Ammon's horn (tissue), 1 donor: ENCODE data around the gene CGNL1.

Source experiments
- DNase-seq: peaks from one replicate; pipeline ENCODE4 v3.0.0-alpha.2; 2016; ENCODE audit warnings: low spot score

CGNL1 gene

GRCh38 chr15:57549935-57550334 lies 173.6 kb downstream of the CGNL1 start:
- DNase-seq: no peak

DNA sequence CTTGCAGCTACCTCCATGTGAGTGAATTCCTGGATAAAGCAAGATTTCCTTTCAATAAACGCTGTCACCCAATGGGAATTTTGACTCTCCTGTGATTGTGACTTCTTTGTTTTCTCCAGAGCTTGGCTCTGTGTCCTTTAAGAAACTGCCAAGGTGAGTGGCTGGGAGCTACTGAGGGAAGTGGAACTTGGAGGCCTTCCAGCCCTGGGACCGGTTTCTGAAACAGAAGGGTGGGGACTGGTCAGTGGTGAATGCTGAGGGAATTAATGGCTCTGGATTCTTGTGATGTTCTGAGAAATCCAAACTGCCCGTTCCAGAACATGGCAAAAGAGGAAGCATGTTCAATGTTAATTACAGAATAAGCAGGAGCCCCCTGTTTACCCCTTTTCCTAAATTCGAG lies 174.3 kb downstream of the CGNL1 start:
- peak; percentile 63 for DNase-seq

GRCh38 chr15:57551715-57552677 lies 175.7 kb downstream of the CGNL1 start:
- no peak for DNase-seq

DNA sequence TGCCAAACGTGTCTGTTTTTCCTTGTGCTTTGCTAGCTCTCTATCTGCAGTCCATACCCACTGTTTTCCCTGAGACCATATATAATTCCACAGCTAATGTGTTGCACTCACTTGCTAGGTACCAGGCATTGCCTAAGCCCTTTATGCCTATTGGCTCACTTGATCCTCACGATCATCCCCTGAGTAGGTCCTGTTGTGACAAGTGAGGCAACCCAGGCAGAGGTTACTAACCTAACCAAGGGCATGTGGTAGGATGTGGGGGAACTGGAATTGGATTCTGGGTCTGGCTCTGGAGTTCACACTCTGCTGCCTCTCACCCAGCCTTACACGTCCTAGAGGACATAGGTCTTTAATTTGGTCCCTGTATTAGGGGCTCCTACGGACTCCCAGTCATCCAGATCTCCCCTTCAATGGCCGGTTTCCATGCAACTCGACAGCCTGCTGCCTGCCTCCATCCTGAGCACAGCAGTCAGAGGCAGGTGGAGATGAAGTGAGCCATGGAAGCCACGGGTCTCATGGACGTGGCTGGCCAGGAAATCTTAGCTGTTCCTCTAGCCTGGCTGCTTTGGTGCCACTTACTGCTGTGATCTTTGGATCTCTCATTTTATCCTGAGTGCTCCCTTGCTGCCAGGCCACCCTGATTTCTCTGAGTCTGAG lies 176.5 kb downstream of the CGNL1 start:
- DNase-seq: no peak

DNA sequence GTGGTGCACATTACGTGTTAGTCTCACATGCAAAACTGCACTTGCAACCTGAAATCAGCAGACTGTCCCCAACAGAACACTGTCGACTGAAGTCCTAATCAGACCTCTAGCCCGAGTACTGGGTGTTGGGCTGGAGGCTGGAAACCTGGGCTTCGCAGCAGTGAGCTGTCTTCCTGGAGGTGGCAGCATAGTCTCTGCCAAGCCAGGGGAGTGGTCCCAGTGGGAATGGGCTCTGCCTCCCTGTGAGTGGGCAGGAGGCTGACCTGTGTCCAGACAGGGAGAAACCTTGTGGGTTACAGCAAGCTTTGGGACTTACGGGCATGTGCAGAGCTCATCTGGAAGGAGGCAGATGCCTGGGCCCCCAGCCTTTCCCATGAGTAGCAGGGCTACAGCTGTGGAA lies 177.2 kb downstream of the CGNL1 start:
- DNase-seq: no peak

DNA sequence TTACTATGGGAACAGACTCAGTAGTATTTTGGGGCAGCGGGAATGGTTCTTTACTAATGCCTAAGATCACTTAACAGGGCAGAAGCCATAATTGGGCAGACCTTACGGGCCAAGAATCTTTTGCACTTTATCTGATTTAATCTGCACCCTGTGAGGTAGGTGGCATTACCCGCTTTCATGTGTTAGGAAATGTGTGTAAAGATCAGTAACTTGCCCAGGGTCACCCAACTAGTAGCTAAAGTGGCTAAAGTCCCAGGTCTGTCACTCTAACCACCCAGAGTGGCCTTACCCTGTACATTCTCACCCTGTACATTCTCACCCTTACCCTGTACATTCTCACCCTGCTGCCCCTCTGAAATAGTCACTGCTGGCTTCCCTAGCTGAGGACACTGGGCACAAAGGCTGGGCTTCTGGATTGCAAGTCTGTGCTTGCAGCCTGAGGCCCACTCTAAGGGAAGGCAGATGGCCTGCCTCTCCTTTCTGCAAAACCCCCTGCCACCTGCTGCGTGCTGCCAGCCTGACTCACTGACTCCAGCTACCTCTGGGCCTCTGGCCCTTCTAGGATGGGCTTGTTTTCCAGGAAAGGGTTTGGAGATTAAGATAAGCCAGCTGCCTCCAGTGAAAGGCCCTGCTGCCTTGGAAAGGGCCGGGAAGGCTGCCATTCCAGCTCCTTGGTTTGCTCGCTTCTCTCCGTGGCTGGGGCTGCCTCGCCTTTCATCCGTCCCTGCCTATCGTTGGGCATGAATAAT lies 177.9 kb downstream of the CGNL1 start:
- DNase-seq: peak; percentile 55

GRCh38 chr15:57554812-57555179 lies 178.5 kb downstream of the CGNL1 start:
- no peak for DNase-seq

DNA sequence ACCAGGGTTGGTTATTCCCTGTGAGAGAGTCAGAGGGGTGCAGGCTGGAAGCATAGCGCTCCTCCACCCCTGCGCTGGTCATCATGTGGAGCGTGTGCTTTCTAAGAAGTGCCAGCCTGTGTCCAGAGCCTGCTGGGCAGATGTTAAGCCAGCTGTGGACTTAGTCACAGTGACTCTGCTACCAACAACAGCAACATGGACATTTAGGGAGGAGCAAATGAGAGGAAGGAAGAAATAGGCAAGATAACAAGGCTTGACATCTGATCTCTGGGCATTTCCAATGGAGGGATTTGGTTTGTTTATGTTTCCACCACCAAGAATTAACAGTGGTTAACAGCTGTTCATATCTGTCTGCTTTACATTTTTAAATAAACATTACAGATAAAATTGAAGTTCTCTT lies 179.0 kb downstream of the CGNL1 start:
- no peak for DNase-seq

DNA sequence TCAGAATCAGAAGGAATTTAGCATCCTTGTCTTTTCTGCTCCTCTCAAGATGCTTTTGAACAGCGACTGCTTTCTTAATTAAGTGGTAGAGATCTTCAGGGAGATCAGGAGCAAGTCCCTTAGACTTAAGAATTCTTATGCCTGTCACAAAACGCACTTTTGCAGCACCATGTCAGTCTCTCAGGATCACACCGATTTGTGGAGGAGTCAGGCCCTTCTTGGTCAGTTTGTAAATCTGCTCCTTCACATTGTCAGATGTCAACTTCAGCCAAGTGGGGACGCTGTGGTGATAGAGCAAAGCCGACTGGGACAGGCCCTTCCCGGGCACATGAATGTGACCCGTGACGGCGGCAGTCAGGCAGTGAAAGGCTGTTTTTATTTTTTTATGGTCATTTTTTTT lies 179.7 kb downstream of the CGNL1 start:
- no peak for DNase-seq

DNA sequence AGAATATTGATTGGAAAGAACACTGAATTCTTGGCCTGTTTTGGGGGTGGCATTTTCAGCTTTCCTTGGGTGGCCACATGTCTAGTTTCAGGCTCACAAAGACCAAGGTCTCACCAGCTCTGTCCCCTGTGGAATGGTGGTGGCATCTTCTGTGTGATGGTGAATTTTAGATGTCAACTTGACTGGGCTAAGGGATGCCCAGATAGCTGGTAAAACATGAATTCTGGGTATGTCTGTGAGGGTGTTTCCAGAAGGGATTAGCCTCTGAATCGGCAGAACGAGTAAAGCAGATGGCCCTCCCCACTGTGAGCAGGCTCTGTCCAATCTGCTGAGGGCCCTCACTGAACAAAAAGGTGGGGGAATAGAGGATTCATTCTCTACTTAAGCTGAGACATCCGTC lies 181.0 kb downstream of the CGNL1 start:
- DNase-seq: no peak

- no peak for DNase-seq
These were observed 181.5 kb downstream of the CGNL1 start for GRCh38 chr15:57557810-57558209.

DNA sequence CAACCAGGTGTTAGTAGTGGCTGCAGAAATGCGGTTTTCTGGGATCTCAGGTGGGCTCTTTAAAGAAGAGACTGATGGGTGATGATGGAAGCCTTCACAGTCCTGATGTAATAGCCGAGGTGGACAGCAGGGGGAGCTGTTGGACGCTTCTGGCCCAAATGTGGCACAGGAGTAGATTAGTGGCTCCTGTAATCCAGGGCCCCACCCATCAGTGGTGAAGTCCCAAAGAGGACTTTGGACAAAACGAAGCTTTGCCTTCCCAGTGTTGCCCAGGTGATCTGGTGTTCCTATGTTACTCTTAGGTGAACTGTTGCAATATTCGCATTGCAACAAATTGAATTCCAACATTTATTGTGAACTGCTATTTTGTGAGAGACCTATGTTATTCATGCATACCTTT lies 183.6 kb downstream of the CGNL1 start:
- DNase-seq: peak; percentile 32

DNA sequence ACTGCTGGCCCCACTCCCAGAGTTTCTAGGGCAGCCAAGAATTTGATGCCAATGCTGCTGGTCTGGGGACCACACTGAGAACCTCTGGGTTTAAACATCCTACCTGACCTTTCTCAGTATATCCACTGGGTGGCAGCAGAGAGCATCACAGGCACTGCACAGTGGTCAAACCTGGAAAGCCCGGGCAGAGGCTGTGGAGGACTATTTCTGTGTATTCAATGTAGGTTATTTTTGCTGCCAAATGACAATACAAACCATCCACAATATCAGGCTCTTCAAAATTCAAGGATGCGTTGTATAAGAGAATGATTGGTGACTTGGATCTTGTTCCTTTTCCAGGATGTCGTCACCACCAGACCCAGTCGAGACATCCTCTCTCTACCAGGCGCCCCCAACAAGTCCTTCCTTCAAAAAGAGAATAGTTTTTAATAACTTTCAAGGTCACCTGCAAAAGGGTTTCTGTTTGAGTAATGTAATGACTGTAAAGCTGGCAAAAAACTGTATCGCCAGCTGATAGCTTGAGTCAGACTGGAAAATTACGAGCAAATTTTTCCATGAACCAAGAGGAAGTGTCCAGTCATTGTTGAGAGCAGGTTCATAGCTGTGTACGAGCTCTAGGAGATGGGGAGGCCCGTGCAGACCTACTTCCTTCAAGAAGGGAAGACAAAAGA lies 184.9 kb downstream of the CGNL1 start:
- DNase-seq: peak; percentile 88

DNA sequence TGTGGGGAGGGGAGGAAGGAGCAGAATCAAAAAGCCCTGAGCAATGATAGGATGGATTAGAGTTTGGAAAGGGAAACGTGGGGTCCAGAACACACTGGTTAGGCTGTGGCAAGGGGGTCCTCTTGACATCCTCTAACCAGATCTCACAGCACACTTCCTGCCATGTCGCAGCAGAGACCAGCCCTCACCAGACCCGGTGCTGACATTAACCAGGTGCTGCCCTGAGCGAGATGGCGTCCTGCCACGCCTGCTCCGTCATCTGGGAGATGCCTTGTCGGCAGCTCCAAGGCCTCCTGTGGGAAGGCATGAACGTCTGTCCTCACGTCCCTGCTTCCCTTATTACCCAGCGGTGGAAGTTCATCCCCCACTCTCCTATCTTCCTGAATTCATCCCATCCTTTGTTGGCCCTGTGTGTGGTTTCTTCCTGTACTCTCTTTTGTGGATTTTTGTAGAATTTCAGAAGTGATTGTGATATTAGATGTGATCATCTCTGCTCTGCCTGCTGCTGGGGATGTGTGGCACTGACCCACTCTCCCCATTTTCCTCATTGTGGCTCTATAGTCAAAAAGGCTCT lies 186.0 kb downstream of the CGNL1 start:
- no peak for DNase-seq

GRCh38 chr15:57563416-57563815 lies 187.1 kb downstream of the CGNL1 start:
- no peak for DNase-seq

- DNase-seq: no peak
These were observed 189.0 kb downstream of the CGNL1 start for GRCh38 chr15:57565311-57565710.

GRCh38 chr15:57566834-57567233 lies 190.5 kb downstream of the CGNL1 start:
- no peak for DNase-seq

GRCh38 chr15:57567891-57568290 lies 191.6 kb downstream of the CGNL1 start:
- DNase-seq: no peak

DNA sequence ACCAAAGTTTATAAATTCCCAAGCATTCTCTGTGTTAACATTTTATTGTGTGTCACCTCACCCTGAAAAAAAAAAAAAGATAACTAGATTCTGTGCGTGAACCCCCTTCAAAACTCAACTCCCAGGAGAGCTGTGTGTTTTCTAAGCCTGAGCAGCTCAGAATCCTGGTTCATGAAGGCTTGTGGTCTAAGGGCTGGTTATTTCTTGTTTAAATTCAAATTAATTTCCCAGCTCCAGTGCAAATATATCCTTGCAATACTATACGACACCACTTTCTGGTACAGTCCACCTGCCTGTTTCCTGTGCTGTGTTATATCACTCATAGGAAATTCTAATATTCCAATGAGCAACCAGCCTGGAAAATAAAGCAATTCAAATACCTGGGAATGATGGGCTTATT lies 192.0 kb downstream of the CGNL1 start:
- DNase-seq: no peak

GRCh38 chr15:57570340-57570739 lies 194.0 kb downstream of the CGNL1 start:
- no peak for DNase-seq

DNA sequence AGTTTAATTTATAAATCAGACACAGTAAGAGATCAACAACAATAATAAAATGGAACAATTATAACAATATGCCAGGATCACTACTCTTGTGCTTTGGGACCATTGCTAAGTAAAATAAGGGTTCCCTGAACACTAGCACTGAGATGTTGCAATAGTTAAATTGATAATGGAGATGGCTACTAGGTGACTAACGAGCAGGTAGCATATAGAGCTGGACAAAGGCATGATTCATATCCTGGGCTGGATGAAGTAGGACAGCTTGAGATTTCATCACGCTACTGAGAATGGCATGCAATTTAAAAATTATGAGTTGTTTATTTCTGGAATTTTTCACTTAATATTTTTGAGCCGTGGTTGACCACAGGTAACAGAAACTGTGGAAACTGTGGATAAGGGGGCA lies 194.7 kb downstream of the CGNL1 start:
- no peak for DNase-seq

DNA sequence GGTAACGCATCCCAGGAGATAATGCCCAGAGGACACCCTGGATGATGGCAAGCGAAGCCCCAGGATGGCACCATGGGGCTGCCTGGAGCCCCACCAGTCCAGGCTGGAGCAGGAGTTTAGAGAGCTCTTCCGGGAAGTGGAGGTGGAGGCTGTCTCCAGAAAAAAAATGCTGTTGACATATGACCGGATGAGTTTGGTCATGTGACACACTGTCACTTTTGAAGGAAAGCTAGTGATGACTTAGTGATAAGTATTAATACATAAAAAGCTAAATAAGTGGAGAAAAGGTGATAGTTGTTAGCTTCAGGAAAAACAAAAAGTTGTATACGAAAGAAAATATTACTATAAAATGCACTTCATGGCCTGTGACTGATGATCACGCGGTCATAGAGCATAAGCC lies 195.4 kb downstream of the CGNL1 start:
- no peak for DNase-seq
